ENCODE data around the gene KAZN. TPM values are rescaled to one million over a fixed set of nuclear protein-coding genes. Genes with fewer than 3 reads are reported as not detected.
"Not testable (repeated sequence)": the region's sequence is repeated elsewhere in the genome, so short reads cannot be mapped to it uniquely, and the experiment has no call there.

KAZN gene
- total and polyA plus RNA-seq, 4 donors, result 17.8 to 54.0 (median 38.4) TPM

DNA sequence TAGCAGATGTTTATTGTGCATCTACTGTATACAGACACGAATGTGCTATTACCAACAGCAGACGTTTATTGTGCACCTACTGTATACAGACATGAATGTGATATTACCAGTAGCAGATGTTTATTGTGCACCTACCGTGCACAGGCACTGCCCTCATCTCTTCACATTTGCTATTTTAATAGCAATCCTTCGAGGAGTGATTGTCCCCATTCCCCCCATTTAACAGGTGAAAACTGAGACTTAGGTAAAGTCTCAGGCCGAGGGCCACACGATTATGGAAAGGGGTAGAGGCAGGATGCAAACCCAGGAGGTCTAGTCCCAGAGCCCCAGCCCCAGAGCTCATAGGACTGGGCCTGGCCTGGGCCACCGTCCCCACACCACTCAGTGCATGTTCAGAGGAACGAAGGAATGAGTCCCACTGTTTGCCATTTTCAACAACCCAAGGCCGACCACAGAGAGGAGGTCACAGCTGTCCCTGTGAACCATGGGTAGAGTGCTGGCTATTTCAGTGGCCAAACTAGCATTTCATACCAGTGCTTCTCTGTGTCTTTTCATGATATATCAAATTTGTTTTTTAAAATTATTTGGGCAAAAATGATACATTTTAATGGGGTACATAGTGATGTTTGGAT, 440.6 kb downstream of the KAZN start:
- H3K4me1 ChIP-seq (ENCODE audit: control insufficient read depth, insufficient read depth, low read length), result peaks cover 13% of the 10 kb centered on the region
- no peak for DNase-seq (ENCODE audit: low read depth in 4 of 6, low spot score in 6 of 6)
- no peak overlapping the region for H3K27ac ChIP-seq (ENCODE audit: low read depth, low read length)
- H3K27me3 ChIP-seq (ENCODE audit: control insufficient read depth, insufficient read depth, low read length), result no peaks in the 10 kb centered on the region
- H3K9me3 ChIP-seq (ENCODE audit: control insufficient read depth, insufficient read depth, low read length), result no peaks in the 10 kb centered on the region
- H3K36me3 ChIP-seq (ENCODE audit: control insufficient read depth, insufficient read depth, low read length), result peaks cover 31% of the 10 kb centered on the region
- 100% methylated on average over 2 of the region's 9 CpGs for WGBS (ENCODE audit: insufficient coverage)
- no peak overlapping the region for H3K4me3 ChIP-seq (ENCODE audit: low read depth, low read length)

DNA sequence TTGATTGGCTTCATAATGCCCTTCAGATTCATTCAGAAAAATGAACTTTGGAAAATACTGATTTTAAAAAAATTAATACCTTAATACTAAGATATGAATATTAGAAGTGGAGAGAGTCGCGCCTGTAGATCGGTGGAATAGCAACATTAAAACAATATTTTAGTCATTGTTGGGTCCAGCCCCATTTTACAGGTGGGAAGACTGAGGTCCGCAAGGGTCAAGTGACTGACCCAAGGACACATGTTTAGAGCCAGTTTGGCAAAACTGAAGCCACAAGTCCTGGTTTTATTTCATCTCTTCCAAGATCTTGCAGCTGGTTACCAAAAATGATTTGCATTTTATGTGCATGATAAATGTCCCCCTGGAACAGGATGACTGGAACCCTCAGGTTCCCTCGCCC, 441.4 kb downstream of the KAZN start:
- Histone ChIP-seq H3K4me3 (ENCODE audit: low read depth, low read length) (no peak overlapping the region), H3K27ac (ENCODE audit: low read depth, low read length) (no peak overlapping the region)
- WGBS (ENCODE audit: insufficient coverage), result 100% methylated on average over 2 of the region's 5 CpGs

DNA sequence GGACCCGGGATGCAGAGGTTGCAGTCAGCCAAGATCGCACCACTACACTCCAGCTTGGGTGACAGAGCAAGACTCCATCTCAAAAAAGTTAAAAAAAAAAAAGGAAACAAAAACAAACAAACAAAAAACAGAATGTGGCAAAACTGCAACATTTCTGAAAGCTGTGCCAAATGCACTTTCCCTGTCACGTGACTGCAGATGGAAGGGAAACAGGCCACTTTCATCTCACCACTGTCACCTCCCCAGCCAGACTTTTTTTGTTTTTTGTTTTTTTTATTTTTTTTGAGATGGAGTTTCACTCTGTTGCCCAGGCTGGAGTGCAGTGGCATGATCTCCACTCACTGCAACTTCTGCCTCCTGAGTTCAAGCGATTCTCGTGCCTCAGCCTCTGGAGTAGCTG, 442.2 kb downstream of the KAZN start:
- H3K27ac ChIP-seq (ENCODE audit: low read depth, low read length); H3K27me3 ChIP-seq (ENCODE audit: control insufficient read depth, insufficient read depth, low read length); H3K9me3 ChIP-seq (ENCODE audit: control insufficient read depth, insufficient read depth, low read length); H3K4me3 ChIP-seq (ENCODE audit: low read depth, low read length); DNase-seq (ENCODE audit: low read depth in 4 of 6, low spot score in 6 of 6): not testable (repeated sequence)
- WGBS (ENCODE audit: insufficient coverage), result 80% methylated on average over 5 of the region's 5 CpGs
- Histone ChIP-seq H3K4me1 (ENCODE audit: control insufficient read depth, insufficient read depth, low read length) (peaks cover 13% of the 10 kb centered on the region), H3K36me3 (ENCODE audit: control insufficient read depth, insufficient read depth, low read length) (peaks cover 25% of the 10 kb centered on the region)

More for the DNA sequence above, 441.4 kb downstream of the KAZN start:
- Histone ChIP-seq H3K4me1 (ENCODE audit: control insufficient read depth, insufficient read depth, low read length) (peaks cover 13% of the 10 kb centered on the region), H3K27me3 (ENCODE audit: control insufficient read depth, insufficient read depth, low read length) (no peaks in the 10 kb centered on the region), H3K9me3 (ENCODE audit: control insufficient read depth, insufficient read depth, low read length) (no peaks in the 10 kb centered on the region), H3K36me3 (ENCODE audit: control insufficient read depth, insufficient read depth, low read length) (peaks cover 30% of the 10 kb centered on the region)
- DNase-seq (ENCODE audit: low read depth in 4 of 6, low spot score in 6 of 6), result no peak

DNA sequence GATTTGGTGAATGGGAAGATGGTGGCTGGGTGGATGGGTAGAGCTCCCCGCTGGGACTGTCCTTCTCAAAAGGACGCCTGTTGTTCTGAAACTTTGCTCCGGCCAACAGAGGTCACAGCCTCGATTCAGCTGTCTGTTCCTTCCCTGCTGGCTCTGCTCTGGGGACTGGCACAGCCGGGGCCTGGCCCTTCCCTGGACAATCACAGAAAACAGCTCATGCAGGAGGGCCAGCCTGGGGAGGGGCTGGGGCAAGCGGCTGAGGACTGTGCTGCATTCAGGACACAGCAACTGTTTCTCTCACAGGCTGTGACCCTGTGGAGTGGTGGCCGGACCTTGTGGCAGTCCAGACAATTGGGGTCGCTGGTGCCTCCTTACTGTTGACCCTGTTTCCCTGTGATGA, 444.4 kb downstream of the KAZN start:
- no peak overlapping the region for H3K4me3 ChIP-seq (ENCODE audit: low read depth, low read length)
- no peaks in the 10 kb centered on the region for H3K9me3 ChIP-seq (ENCODE audit: control insufficient read depth, insufficient read depth, low read length)
- DNase-seq (ENCODE audit: low read depth in 4 of 6, low spot score in 6 of 6), result peak in 1 of 6 donors; percentile 36
- H3K27me3 ChIP-seq (ENCODE audit: control insufficient read depth, insufficient read depth, low read length), result no peaks in the 10 kb centered on the region
- no peak overlapping the region for H3K27ac ChIP-seq (ENCODE audit: low read depth, low read length)
- peaks cover 23% of the 10 kb centered on the region for H3K36me3 ChIP-seq (ENCODE audit: control insufficient read depth, insufficient read depth, low read length)
- peaks cover 24% of the 10 kb centered on the region for H3K4me1 ChIP-seq (ENCODE audit: control insufficient read depth, insufficient read depth, low read length)
- WGBS (ENCODE audit: insufficient coverage), result 24% methylated on average over 8 of the region's 8 CpGs

DNA sequence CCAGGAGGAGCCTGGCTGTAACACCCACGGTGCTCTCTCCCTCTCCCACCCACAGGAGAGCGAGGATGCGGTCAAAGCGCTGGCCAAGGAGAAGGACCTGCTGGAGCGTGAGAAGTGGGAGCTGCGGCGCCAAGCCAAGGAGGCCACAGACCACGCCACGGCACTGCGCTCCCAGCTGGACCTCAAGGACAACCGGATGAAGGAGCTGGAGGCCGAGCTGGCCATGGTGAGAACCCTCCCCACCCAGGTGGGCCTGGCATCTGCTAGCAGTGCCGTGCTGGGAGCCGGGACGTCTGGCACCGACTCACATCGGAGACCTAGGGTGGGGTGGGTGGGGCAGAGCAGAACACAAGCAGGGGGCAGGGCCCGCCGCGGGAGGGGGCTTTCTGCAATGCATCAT, 445.4 kb downstream of the KAZN start:
- Histone ChIP-seq H3K27me3 (ENCODE audit: control insufficient read depth, insufficient read depth, low read length) (no peaks in the 10 kb centered on the region), H3K27ac (ENCODE audit: low read depth, low read length) (no peak overlapping the region), H3K4me1 (ENCODE audit: control insufficient read depth, insufficient read depth, low read length) (peaks cover 24% of the 10 kb centered on the region), H3K4me3 (ENCODE audit: low read depth, low read length) (no peak overlapping the region), H3K9me3 (ENCODE audit: control insufficient read depth, insufficient read depth, low read length) (no peaks in the 10 kb centered on the region), H3K36me3 (ENCODE audit: control insufficient read depth, insufficient read depth, low read length) (peaks cover 29% of the 10 kb centered on the region)
- 98% methylated on average over 12 of the region's 20 CpGs for WGBS (ENCODE audit: insufficient coverage)
- no peak for DNase-seq (ENCODE audit: low read depth in 4 of 6, low spot score in 6 of 6)

DNA sequence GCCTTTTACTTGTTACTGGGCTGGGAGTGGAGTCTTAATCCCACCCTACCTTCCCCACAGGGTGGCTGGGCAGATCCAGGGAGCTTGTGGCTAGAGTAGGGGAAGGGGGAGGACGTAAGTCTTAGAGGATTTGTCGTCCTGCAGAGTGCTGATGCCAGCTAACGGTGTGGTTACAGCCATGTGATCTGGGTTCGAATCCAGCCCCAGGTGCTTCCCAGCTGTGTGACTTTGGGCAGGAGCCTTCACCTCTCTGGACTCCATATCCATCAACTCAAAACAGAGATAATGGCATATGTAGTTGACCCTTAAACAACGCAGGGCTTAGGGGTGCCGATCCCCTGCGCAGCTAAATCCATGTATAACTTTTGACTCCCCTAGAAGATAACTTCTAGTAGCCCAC, 446.6 kb downstream of the KAZN start:
- no CpG with 5 or more reads among the region's 7 CpGs for WGBS (ENCODE audit: insufficient coverage)
- Histone ChIP-seq H3K4me3 (ENCODE audit: low read depth, low read length) (no peak overlapping the region), H3K36me3 (ENCODE audit: control insufficient read depth, insufficient read depth, low read length) (peaks cover 33% of the 10 kb centered on the region), H3K4me1 (ENCODE audit: control insufficient read depth, insufficient read depth, low read length) (peaks cover 24% of the 10 kb centered on the region), H3K27ac (ENCODE audit: low read depth, low read length) (no peak overlapping the region), H3K27me3 (ENCODE audit: control insufficient read depth, insufficient read depth, low read length) (no peaks in the 10 kb centered on the region), H3K9me3 (ENCODE audit: control insufficient read depth, insufficient read depth, low read length) (no peaks in the 10 kb centered on the region)
- DNase-seq (ENCODE audit: low read depth in 4 of 6, low spot score in 6 of 6), result no peak

DNA sequence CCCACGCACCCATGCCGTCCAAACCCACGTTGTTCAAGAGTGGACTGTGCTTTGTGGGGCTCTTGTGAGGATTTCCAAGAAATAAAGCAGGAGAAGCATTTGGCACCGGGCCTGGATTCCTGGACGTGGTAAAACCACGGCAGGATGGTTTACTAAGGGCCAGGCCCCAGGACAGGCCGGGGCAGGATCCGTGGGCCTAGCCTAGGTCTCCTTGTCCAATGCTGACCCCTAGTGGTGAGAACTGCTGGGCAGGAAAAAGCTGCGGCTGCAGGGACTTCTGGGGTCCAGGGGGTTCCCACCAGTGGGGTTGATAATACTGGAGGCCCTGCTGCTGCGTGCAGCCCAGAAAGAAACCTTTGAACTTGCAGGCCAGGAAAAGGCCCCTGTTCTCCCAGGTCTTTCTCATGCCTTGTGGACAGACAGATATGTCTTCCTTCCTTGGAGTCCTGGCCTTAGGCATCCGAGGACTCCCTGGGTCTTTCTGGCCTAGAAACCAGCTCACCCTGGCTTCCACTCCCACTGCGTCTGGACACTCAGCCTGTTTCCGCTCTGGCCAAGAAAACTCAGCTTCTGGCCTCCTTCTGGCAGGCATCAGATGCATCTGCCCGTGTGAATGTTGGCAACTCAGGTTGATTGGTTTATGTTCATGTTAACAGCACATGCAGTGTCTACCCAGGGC, 448.1 kb downstream of the KAZN start:
- H3K4me3 ChIP-seq (ENCODE audit: low read depth, low read length), result no peak overlapping the region
- peak in 5 of 6 donors; percentile 56 to 89 (median 62) for DNase-seq (ENCODE audit: low read depth in 4 of 6, low spot score in 6 of 6)
- no peak overlapping the region for H3K27ac ChIP-seq (ENCODE audit: low read depth, low read length)
- no peaks in the 10 kb centered on the region for H3K9me3 ChIP-seq (ENCODE audit: control insufficient read depth, insufficient read depth, low read length)
- WGBS (ENCODE audit: insufficient coverage), result 35% methylated on average over 12 of the region's 14 CpGs
- peaks cover 24% of the 10 kb centered on the region for H3K4me1 ChIP-seq (ENCODE audit: control insufficient read depth, insufficient read depth, low read length)
- no peaks in the 10 kb centered on the region for H3K27me3 ChIP-seq (ENCODE audit: control insufficient read depth, insufficient read depth, low read length)
- H3K36me3 ChIP-seq (ENCODE audit: control insufficient read depth, insufficient read depth, low read length), result peaks cover 38% of the 10 kb centered on the region

DNA sequence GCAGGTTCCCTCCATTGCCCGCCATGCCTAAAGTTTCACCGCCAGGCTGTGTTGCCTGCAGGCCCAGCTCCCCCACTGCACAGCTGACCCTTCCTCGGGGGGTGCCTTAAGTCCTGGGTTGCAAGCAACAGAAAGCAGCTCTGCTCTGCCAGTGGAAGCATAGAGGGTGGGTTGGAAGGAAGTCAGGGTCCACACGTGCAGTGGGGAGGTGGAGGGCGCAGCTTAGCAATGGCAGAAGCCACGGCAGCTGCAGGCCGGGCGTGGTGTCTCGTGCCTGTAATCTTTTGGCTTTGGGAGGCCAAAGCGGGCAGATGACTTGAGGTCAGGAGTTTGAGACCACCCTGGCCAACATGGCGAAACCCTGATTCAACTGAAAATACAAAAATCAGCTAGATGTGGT, 448.8 kb downstream of the KAZN start:
- Histone ChIP-seq H3K4me1 (ENCODE audit: control insufficient read depth, insufficient read depth, low read length) (peaks cover 24% of the 10 kb centered on the region), H3K36me3 (ENCODE audit: control insufficient read depth, insufficient read depth, low read length) (peaks cover 38% of the 10 kb centered on the region), H3K9me3 (ENCODE audit: control insufficient read depth, insufficient read depth, low read length) (no peaks in the 10 kb centered on the region), H3K4me3 (ENCODE audit: low read depth, low read length) (no peak overlapping the region), H3K27me3 (ENCODE audit: control insufficient read depth, insufficient read depth, low read length) (no peaks in the 10 kb centered on the region), H3K27ac (ENCODE audit: low read depth, low read length) (no peak overlapping the region)
- DNase-seq (ENCODE audit: low read depth in 4 of 6, low spot score in 6 of 6), result no peak
- 99% methylated on average over 11 of the region's 11 CpGs for WGBS (ENCODE audit: insufficient coverage)

DNA sequence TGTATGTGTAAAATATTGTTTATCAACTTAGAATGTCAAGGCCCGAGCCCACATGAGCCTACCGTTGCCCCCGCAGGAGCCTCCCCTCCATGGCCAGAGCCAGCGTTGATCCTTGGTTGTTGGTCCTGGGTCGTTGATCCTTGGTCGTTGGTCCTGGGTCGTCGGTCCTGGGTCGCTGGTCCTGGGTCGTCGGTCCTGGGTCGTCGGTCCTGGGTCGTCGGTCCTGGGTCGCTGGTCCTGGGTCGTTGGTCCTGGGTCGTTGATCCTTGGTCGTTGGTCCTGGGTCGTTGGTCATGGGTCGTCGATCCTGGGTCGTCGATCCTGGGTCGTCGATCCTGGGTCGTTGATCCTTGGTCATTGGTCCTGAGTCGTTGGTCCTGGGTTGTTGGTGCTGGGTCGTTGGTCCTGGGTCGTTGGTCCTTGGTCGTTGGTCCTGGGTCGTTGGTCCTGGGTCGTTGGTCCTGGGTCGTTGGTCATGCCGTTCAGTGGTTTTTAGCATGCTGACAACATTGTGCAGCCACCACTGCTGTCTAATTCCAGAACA, 450.0 kb downstream of the KAZN start:
- Histone ChIP-seq H3K4me3 (ENCODE audit: low read depth, low read length) (no peak overlapping the region), H3K36me3 (ENCODE audit: control insufficient read depth, insufficient read depth, low read length) (peaks cover 46% of the 10 kb centered on the region), H3K9me3 (ENCODE audit: control insufficient read depth, insufficient read depth, low read length) (no peaks in the 10 kb centered on the region), H3K27ac (ENCODE audit: low read depth, low read length) (no peak overlapping the region), H3K4me1 (ENCODE audit: control insufficient read depth, insufficient read depth, low read length) (peaks cover 13% of the 10 kb centered on the region), H3K27me3 (ENCODE audit: control insufficient read depth, insufficient read depth, low read length) (no peaks in the 10 kb centered on the region)
- no peak for DNase-seq (ENCODE audit: low read depth in 4 of 6, low spot score in 6 of 6)
- 89% methylated on average over 31 of the region's 35 CpGs for WGBS (ENCODE audit: insufficient coverage)

DNA sequence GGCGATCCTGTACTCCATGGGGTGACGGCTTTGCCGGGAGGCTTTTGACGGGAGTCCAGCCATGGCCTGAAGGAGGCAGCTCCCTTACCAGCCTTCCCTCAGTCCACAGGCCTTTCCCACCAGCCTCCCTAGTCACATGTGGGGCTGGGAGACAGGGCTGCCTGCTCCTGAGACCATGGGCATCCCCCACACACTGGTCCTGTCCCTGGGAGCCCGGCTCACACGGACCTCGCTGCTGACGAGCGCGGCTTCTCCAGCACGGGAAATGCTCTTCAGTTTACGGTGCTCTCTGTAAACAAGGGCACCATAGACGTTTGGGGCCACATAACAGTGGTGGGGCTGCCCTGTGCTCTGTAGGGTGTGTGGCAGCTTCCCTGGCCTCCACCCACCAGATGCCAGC, 450.6 kb downstream of the KAZN start:
- H3K4me3 ChIP-seq (ENCODE audit: low read depth, low read length), result no peak overlapping the region
- peaks cover 10% of the 10 kb centered on the region for H3K4me1 ChIP-seq (ENCODE audit: control insufficient read depth, insufficient read depth, low read length)
- no peaks in the 10 kb centered on the region for H3K27me3 ChIP-seq (ENCODE audit: control insufficient read depth, insufficient read depth, low read length)
- no peak overlapping the region for H3K27ac ChIP-seq (ENCODE audit: low read depth, low read length)
- 84% methylated on average over 11 of the region's 13 CpGs for WGBS (ENCODE audit: insufficient coverage)
- no peaks in the 10 kb centered on the region for H3K9me3 ChIP-seq (ENCODE audit: control insufficient read depth, insufficient read depth, low read length)
- H3K36me3 ChIP-seq (ENCODE audit: control insufficient read depth, insufficient read depth, low read length), result peaks cover 44% of the 10 kb centered on the region
- no peak for DNase-seq (ENCODE audit: low read depth in 4 of 6, low spot score in 6 of 6)

Measured in spinal cord (tissue), 10 donors.